Measurements from ENCODE around the gene ZNF689. TPM values are rescaled to one million over a fixed set of nuclear protein-coding genes. Genes with fewer than 3 reads are reported as not detected.

Gene ZNF689
- total RNA-seq, 3 donors from 2014 or later, result 7.0 to 15.4 (median 12.8) TPM

GRCh38 chr16:30557707-30557956 is 52.6 kb downstream of the ZNF689 start:
- no peaks in the 10 kb centered on the region for H3K4me1 ChIP-seq
- TF ChIP-seq, protein P1, sequence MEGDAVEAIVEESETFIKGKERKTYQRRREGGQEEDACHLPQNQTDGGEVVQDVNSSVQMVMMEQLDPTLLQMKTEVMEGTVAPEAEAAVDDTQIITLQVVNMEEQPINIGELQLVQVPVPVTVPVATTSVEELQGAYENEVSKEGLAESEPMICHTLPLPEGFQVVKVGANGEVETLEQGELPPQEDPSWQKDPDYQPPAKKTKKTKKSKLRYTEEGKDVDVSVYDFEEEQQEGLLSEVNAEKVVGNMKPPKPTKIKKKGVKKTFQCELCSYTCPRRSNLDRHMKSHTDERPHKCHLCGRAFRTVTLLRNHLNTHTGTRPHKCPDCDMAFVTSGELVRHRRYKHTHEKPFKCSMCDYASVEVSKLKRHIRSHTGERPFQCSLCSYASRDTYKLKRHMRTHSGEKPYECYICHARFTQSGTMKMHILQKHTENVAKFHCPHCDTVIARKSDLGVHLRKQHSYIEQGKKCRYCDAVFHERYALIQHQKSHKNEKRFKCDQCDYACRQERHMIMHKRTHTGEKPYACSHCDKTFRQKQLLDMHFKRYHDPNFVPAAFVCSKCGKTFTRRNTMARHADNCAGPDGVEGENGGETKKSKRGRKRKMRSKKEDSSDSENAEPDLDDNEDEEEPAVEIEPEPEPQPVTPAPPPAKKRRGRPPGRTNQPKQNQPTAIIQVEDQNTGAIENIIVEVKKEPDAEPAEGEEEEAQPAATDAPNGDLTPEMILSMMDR (IDR thresholded peaks at IDR 0.05), result no peak
- TF ChIP-seq POLR2A (IDR thresholded peaks at IDR 0.05) (no peak), POLR2AphosphoS5 (IDR thresholded peaks at IDR 0.05) (no peak)
- intact Hi-C loops (cut with DNase I; ENCODE audit: low total_unique reads), result no loop called here
- H3K9me3 ChIP-seq, result no peaks in the 10 kb centered on the region
- peak overlapping the region; percentile 94 to 97 for H3K27ac ChIP-seq
- no peak for DNase-seq (ENCODE audit: low spot score in 2 of 2)
- no peaks in the 10 kb centered on the region for H3K27me3 ChIP-seq
- H3K36me3 ChIP-seq, result peaks cover 7% of the 10 kb centered on the region
- H3K4me3 ChIP-seq, result peak overlapping the region; percentile 83 to 89 (median 87)

DNA sequence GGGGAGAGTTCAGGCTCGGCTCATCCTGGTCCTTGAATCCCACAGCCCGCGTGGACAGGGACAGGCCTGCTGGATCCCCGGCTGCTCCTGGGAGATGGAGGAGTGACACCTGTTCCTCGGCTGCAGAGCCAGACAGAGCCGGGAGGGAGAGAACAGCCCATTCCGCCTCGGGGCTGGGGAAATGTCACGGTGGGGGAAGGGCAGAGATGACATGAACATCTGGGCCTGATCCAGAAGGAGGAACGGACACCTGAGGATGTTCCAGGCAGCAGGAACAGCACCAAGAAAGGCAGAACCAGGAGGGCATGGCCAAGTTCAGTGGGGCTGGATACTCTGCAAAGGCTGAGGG is 54.1 kb downstream of the ZNF689 start:
- H3K9me3 ChIP-seq, result no peaks in the 10 kb centered on the region
- H3K27me3 ChIP-seq, result no peaks in the 10 kb centered on the region
- no peak overlapping the region for H3K27ac ChIP-seq
- DNase-seq (ENCODE audit: low spot score in 2 of 2), result no peak
- no peaks in the 10 kb centered on the region for H3K4me1 ChIP-seq
- TF ChIP-seq POLR2AphosphoS5 (IDR thresholded peaks at IDR 0.05) (no peak), POLR2A (IDR thresholded peaks at IDR 0.05) (no peak)
- TF ChIP-seq, protein P1 (IDR thresholded peaks at IDR 0.05), result no peak
- no peak overlapping the region for H3K4me3 ChIP-seq
- intact Hi-C loops (cut with DNase I; ENCODE audit: low total_unique reads), result no loop called here
- H3K36me3 ChIP-seq, result peaks cover 7% of the 10 kb centered on the region

GRCh38 chr16:30555315-30556124 is 54.7 kb downstream of the ZNF689 start:
- Histone ChIP-seq H3K4me3 (no peak overlapping the region), H3K27me3 (no peaks in the 10 kb centered on the region), H3K27ac (no peak overlapping the region), H3K4me1 (no peaks in the 10 kb centered on the region), H3K9me3 (no peaks in the 10 kb centered on the region), H3K36me3 (peaks cover 7% of the 10 kb centered on the region)
- no peak for DNase-seq (ENCODE audit: low spot score in 2 of 2)
- intact Hi-C loops (cut with DNase I; ENCODE audit: low total_unique reads), result loop anchor here (2.0 kb wide), 1 partner anchor 17 kb away; no protein-coding TSS in a partner anchor
- no peak for TF ChIP-seq POLR2AphosphoS5 (IDR thresholded peaks at IDR 0.05)
- no peak for TF ChIP-seq POLR2A (IDR thresholded peaks at IDR 0.05)

DNA sequence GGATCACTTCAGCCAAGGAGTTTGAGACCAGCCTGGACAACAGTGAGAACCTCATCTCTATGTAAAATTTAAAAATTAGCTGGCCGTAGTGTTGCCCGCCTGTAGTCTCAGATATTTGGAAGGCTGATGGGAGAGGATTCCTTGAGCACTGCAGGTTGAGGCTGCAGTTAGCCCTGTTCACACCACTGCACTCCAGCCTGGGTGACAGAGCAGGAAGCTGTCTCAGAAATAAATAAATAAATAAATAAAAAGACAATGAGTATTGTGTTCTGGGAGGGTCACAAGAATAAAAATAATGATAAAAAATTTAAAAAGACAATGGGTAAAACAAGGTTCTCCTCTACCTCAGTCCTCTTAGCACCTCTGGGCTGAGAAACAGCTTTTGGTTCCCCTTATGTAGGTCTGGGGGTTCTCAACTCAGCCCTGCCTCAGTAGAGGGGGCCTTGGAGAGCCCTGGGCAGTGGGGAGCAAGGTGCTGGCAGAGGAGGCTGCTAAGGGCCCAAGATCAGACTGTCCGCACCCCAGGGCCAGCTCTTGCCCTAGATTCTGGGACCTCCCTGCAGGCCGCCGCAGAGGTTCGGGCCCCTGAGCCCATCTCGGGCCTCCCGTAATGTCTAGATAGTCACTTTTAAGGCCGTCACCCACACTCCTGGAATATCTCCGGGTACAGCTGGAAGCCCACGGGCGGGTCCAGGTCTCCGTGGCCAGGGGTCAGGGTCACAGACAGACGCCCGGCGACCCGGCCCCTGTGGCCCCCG is 55.5 kb downstream of the ZNF689 start:
- no peaks in the 10 kb centered on the region for H3K9me3 ChIP-seq
- H3K4me3 ChIP-seq, result no peak overlapping the region
- no peaks in the 10 kb centered on the region for H3K4me1 ChIP-seq
- no peak for DNase-seq (ENCODE audit: low spot score in 2 of 2)
- no peak overlapping the region for H3K27ac ChIP-seq
- H3K27me3 ChIP-seq, result no peaks in the 10 kb centered on the region
- TF ChIP-seq, protein P1 (IDR thresholded peaks at IDR 0.05), result no peak
- TF ChIP-seq POLR2A (IDR thresholded peaks at IDR 0.05) (no peak), POLR2AphosphoS5 (IDR thresholded peaks at IDR 0.05) (no peak)
- H3K36me3 ChIP-seq, result peaks cover 7% of the 10 kb centered on the region
- intact Hi-C loops (cut with DNase I; ENCODE audit: low total_unique reads), result loop anchor here (2.0 kb wide), 1 partner anchor 16 kb away; no protein-coding TSS in a partner anchor

- H3K4me3 ChIP-seq, result no peak overlapping the region
- no peak overlapping the region for H3K27ac ChIP-seq
- intact Hi-C loops (cut with DNase I; ENCODE audit: low total_unique reads), result no loop called here
Measured at GRCh38 chr16:30553393-30553899, 56.7 kb downstream of the ZNF689 start.

More at GRCh38 chr16:30553393-30553899, 56.7 kb downstream of the ZNF689 start:
- no peaks in the 10 kb centered on the region for H3K4me1 ChIP-seq
- H3K9me3 ChIP-seq, result no peaks in the 10 kb centered on the region
- no peak for DNase-seq (ENCODE audit: low spot score in 2 of 2)
- peaks cover 7% of the 10 kb centered on the region for H3K36me3 ChIP-seq
- no peaks in the 10 kb centered on the region for H3K27me3 ChIP-seq
- TF ChIP-seq, protein P1 (IDR thresholded peaks at IDR 0.05), result no peak
- no peak for TF ChIP-seq POLR2AphosphoS5 (IDR thresholded peaks at IDR 0.05)
- TF ChIP-seq POLR2A (IDR thresholded peaks at IDR 0.05), result no peak
